Measurements from ENCODE around the gene ULK2. TPM values are rescaled to one million over a fixed set of nuclear protein-coding genes. Genes with fewer than 3 reads are reported as not detected.
"Not testable (repeated sequence)": the region's sequence is repeated elsewhere in the genome, so short reads cannot be mapped to it uniquely, and the experiment has no call there.

Gene ULK2
- total RNA-seq, 4 donors from 2014 or later: 14.1 to 34.0 (median 19.2) TPM

DNA sequence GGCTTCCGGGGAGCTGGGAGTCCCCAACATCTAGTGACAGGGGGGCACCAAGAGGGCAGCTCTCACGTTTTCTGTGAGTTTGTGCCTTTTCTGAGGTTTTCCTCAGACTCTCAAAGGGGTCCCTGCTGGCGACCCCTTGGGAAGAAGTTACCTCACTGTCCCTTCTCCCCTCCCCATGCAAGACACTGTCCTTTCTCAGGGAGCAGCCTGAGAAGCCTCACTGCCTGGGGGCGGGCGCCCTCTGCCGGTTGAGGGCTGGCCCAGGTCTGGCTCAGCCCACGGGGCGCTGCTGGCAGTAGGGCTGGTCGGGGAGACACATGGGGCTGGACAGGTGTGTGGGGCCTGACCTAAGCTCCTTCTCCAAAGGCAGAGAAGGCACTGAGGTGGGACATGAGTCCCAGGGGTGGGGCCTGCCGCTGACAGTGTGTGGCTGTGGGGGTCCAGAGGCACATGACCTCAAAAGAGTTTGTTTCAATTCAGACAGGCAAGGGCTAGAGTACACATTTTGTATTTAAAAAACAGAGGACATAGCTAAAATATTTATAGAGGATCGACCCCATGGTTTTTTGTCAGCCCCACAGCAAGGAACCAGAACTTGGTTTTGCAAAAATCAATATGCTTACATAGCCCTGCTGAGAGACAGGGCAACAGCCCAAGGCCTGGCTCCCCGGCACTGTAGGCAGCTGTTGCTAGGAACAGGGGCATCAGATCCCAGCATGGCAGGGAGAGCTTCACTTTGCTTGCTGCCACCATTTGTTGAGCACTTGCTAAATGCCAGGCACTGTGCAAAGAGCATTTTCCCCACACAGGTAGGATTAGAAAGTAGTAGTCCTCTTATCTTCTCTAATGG, 101.1 kb downstream of the ULK2 start:
- no peaks in the 10 kb centered on the region for H3K27me3 ChIP-seq
- no peak overlapping the region for H3K4me3 ChIP-seq
- H3K4me1 ChIP-seq: peaks cover 12% of the 10 kb centered on the region
- peak in 1 of 2 donors; percentile 80 for DNase-seq (ENCODE audit: low spot score in 2 of 2)
- no peaks in the 10 kb centered on the region for H3K36me3 ChIP-seq
- 14% methylated on average over 8 of the region's 12 CpGs for WGBS
- TF ChIP-seq, protein P1, sequence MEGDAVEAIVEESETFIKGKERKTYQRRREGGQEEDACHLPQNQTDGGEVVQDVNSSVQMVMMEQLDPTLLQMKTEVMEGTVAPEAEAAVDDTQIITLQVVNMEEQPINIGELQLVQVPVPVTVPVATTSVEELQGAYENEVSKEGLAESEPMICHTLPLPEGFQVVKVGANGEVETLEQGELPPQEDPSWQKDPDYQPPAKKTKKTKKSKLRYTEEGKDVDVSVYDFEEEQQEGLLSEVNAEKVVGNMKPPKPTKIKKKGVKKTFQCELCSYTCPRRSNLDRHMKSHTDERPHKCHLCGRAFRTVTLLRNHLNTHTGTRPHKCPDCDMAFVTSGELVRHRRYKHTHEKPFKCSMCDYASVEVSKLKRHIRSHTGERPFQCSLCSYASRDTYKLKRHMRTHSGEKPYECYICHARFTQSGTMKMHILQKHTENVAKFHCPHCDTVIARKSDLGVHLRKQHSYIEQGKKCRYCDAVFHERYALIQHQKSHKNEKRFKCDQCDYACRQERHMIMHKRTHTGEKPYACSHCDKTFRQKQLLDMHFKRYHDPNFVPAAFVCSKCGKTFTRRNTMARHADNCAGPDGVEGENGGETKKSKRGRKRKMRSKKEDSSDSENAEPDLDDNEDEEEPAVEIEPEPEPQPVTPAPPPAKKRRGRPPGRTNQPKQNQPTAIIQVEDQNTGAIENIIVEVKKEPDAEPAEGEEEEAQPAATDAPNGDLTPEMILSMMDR (IDR thresholded peaks at IDR 0.05): peak; percentile 80 to 91
- TF ChIP-seq POLR2A (IDR thresholded peaks at IDR 0.05): no peak
- H3K27ac ChIP-seq: no peak overlapping the region
- H3K9me3 ChIP-seq: no peaks in the 10 kb centered on the region

DNA sequence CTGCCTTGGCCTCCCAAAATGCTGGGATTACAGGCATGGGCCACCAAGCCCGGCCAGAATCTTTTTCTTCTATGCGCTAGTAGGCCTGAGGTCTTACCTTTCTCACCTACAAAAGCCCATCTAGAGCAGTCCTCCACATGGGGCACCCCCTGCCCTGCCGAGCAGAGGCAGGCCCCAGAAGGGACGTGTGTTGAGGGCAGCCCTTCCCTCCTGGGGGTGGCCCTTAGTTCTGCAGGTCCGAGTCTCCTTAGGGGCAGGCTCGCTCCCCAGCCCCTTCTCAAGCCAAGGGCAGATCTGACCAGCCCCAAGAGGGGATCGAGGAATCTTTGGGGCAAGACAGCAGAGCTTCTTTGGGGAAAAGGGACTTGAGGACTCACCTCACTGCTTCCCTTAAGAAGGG, 101.7 kb downstream of the ULK2 start:
- TF ChIP-seq EP300 (IDR thresholded peaks at IDR 0.05): no peak
- TF ChIP-seq POLR2A (IDR thresholded peaks at IDR 0.05): no peak
- TF ChIP-seq, protein P1 (IDR thresholded peaks at IDR 0.05): no peak
- no peak for TF ChIP-seq POLR2AphosphoS5 (IDR thresholded peaks at IDR 0.05)
- Histone ChIP-seq H3K4me1 (peaks cover 12% of the 10 kb centered on the region), H3K27ac (no peak overlapping the region), H3K27me3 (no peaks in the 10 kb centered on the region), H3K36me3 (no peaks in the 10 kb centered on the region), H3K9me3 (no peaks in the 10 kb centered on the region), H3K4me3 (no peak overlapping the region)
- WGBS: 66% methylated on average over 7 of the region's 7 CpGs
- peak in 1 of 2 donors; percentile 52 for DNase-seq (ENCODE audit: low spot score in 2 of 2)

DNA sequence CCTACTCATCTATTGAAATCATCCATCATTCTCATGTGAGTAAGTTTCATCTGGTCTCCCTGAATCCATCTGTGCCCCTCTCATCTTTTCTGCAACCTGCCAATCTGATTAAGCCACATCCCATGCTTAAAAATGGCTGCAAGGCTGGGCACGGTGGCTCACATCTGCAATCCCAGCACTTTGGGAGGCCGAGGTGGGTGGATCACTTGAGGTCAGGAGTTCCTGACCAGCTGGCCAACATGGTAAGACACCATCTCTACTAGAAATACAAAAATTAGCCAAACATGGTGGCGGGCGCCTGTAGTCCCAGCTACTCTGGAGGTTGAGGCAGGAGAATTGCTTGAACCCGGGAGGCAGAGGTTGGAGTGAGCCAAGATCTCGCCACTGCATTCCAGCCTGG, 103.7 kb downstream of the ULK2 start:
- 83% methylated on average over 6 of the region's 6 CpGs for WGBS
- not testable (repeated sequence) for H3K9me3 ChIP-seq, H3K27me3 ChIP-seq, H3K36me3 ChIP-seq, H3K4me3 ChIP-seq, H3K27ac ChIP-seq
- peaks cover 12% of the 10 kb centered on the region for H3K4me1 ChIP-seq
- DNase-seq (ENCODE audit: low spot score in 2 of 2): peak in 1 of 2 donors; percentile 22

DNA sequence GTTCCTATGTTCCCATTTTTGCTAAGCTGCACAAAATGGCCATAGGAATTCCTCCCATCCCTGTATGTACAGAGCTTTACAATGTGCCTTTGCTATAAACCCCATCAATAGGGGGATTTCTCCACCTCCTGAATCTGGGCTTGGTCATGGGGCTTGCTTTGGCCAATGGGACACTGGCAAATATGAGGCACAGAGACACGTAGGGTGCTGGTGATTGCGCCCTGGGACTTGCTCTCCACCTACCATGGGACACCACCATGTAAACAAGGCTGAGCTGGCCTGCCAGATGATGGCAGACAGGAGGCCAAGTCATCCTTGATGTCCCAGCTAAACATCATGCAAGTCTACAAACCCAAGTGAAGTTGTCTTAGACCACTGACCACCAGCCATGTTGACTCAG, 104.3 kb downstream of the ULK2 start:
- Histone ChIP-seq H3K27ac (no peak overlapping the region), H3K9me3 (no peaks in the 10 kb centered on the region), H3K4me3 (no peak overlapping the region), H3K27me3 (no peaks in the 10 kb centered on the region), H3K4me1 (peaks cover 12% of the 10 kb centered on the region), H3K36me3 (no peaks in the 10 kb centered on the region)
- TF ChIP-seq POLR2AphosphoS5 (IDR thresholded peaks at IDR 0.05) (no peak), POLR2A (IDR thresholded peaks at IDR 0.05) (no peak), EP300 (IDR thresholded peaks at IDR 0.05) (no peak)
- TF ChIP-seq, protein P1 (IDR thresholded peaks at IDR 0.05): no peak
- peak in 1 of 2 donors; percentile 18 for DNase-seq (ENCODE audit: low spot score in 2 of 2)
- 85% methylated on average over 2 of the region's 2 CpGs for WGBS

DNA sequence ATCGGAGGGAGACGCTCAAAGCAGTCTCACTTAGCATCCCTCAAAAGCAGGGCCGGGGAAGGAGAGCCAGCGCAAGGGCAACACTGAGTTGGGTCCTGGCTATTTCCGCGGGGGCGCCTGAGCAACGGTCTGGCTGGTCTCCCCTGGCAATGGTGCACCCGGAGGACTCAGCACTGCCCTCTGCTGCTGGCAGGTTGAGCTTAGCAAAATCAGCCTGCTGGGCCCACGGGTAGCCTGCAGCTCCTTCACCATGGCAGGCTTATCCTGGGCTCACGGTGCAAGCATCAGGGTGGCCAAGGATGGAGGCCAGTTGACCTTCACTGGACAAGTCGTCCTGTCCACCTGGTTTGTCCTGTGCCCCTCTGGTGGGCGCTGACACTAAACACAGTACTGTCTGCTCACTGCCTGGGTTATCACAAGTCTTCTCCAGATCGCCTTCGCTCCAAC, 105.2 kb downstream of the ULK2 start:
- TF ChIP-seq EP300 (IDR thresholded peaks at IDR 0.05): no peak
- TF ChIP-seq, protein P1 (IDR thresholded peaks at IDR 0.05): peak; percentile 47 to 64
- WGBS: 76% methylated on average over 8 of the region's 15 CpGs
- no peaks in the 10 kb centered on the region for H3K27me3 ChIP-seq
- H3K27ac ChIP-seq: no peak overlapping the region
- peak; percentile 80 to 89 for DNase-seq (ENCODE audit: low spot score in 2 of 2)
- no peaks in the 10 kb centered on the region for H3K36me3 ChIP-seq
- H3K9me3 ChIP-seq: no peaks in the 10 kb centered on the region
- H3K4me1 ChIP-seq: peaks cover 12% of the 10 kb centered on the region
- H3K4me3 ChIP-seq: no peak overlapping the region
